Body of pancreas (tissue), 4 donors: ENCODE data around the gene GEMIN5. TPM values are rescaled to one million over a fixed set of nuclear protein-coding genes. Genes with fewer than 3 reads are reported as not detected.

Experiments used
- ATAC-seq: fragments of 150-250 bp; one replicate; pipeline ENCODE4 v1.9.1; 2016
- DNase-seq, 4 donors: peaks; one replicate each; pipeline ENCODE4 v3.0.0-alpha.2; 2019
- H3K27ac ChIP-seq, 4 donors: fragments of 200-600 bp; sonication (generic); 1 replicate in 3 of 4; 2 replicates in 1 of 4; pipeline versions ENCODE4 v1.5.1 to v1.6.1; 2016 to 2019; ENCODE audit warnings: mild to moderate bottlenecking in 1 of 4, mixed read lengths in 1 of 4, moderate library complexity in 1 of 4
- H3K27me3 ChIP-seq, 2 donors: fragments of 200-600 bp; sonication (generic); one replicate each; pipeline ENCODE4 v1.6.0; 2016; ENCODE audit warnings: mild to moderate bottlenecking in 1 of 2
- H3K36me3 ChIP-seq, 2 donors: fragments of 200-600 bp; sonication (generic); replicated peaks in 1 of 2; 2 replicates each; pipeline ENCODE4 v1.5.1; 2016; ENCODE audit warnings: low read depth in 2 of 2; ENCODE audit not compliant: insufficient read depth in 1 of 2
- H3K4me1 ChIP-seq: fragments of 200-600 bp; sonication (generic); one replicate; pipeline ENCODE4 v1.6.0; 2016
- H3K4me3 ChIP-seq, 2 donors: fragments of 200-600 bp; sonication (generic); 1 replicate in 1 of 2; 2 replicates in 1 of 2; pipeline ENCODE4 v1.5.1; 2016 to 2019
- H3K9me3 ChIP-seq, 3 donors: fragments of 200-600 bp; sonication (generic); 1 replicate in 2 of 3; 2 replicates in 1 of 3; pipeline ENCODE4 v1.5.1; 2016
- POLR2A ChIP-seq, 3 donors: fragments of 450-650 bp; IDR thresholded peaks; one replicate each; pipeline ENCODE4 v1.6.1; 2016; ENCODE audit warnings: antibody characterized with exemption in 3 of 3, mild to moderate bottlenecking in 2 of 3
- WGBS, 2 donors: methylation state at CpG; one replicate each; pipeline ENCODE4 v1.1.5; 2017; 5-methylcytosine and 5-hydroxymethylcytosine counted together
- intact Hi-C: fragments of 100-400 bp; cut with DNase I; formaldehyde crosslinking; loops from one replicate; pipeline ENCODE4 v1.15.1; 2023
- total RNA-seq, 2 donors: library from RNA; depleted of rRNA; stranded (reverse); fragments of >200 nt; gene quantifications; one replicate each; pipeline ENCODE4 v1.1.0, GENCODE V29; 2016
- TF ChIP-seq, protein P1 (sequence below), 7 experiments: fragments of 450-650 bp in 4 of 7; fragments of 200-600 bp in 3 of 7; sonication (generic) in 3 of 7; IDR thresholded peaks; one replicate each; pipeline ENCODE4 v1.5.1; 2016 to 2019; ENCODE audit warnings: antibody characterized with exemption in 7 of 7

GEMIN5 gene
- total RNA-seq, 2 donors from 2014 or later: 5.7 to 8.2 TPM

DNA sequence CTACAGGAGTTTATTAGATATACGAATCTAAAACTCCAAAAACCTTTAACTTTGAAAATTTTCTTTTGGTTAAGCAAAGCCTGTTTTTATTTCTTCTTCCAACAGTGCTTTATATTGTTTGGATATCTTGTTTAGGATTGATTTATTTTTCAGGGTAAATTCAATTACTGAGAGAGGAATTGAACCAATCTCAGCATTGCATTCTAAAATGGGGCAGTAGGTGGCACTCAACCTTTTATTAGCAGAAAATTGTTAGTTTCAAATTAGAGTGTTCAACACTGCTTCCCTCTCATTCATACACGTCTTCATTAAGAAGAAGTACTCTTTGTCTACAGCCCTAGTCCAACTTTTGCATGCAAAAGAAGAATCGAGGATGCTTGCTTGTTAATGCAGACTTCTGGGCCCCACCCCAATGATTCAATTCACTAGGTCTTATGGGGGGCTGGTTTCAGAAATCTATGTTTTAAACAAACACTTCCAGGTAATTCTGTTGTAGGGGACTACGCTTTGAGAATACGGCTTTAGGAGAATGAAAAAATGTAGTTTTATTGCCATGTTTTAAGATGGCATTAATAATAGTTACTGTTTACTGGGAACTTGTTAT, 29.5 kb upstream of the GEMIN5 start:
- intact Hi-C loops: no loop called here
- no peak for TF ChIP-seq POLR2A (IDR thresholded peaks at IDR 0.05)
- TF ChIP-seq, protein P1, sequence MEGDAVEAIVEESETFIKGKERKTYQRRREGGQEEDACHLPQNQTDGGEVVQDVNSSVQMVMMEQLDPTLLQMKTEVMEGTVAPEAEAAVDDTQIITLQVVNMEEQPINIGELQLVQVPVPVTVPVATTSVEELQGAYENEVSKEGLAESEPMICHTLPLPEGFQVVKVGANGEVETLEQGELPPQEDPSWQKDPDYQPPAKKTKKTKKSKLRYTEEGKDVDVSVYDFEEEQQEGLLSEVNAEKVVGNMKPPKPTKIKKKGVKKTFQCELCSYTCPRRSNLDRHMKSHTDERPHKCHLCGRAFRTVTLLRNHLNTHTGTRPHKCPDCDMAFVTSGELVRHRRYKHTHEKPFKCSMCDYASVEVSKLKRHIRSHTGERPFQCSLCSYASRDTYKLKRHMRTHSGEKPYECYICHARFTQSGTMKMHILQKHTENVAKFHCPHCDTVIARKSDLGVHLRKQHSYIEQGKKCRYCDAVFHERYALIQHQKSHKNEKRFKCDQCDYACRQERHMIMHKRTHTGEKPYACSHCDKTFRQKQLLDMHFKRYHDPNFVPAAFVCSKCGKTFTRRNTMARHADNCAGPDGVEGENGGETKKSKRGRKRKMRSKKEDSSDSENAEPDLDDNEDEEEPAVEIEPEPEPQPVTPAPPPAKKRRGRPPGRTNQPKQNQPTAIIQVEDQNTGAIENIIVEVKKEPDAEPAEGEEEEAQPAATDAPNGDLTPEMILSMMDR (IDR thresholded peaks at IDR 0.05): peak in 4 of 7 experiments; percentile 6 to 34 (median 15)
- ATAC-seq: no peak
- H3K4me1 ChIP-seq: no peaks in the 10 kb centered on the region
- no peaks in the 10 kb centered on the region for H3K9me3 ChIP-seq
- H3K27ac ChIP-seq: no peak overlapping the region
- DNase-seq: no peak
- 73 to 84% methylated on average over 5 of the region's 5 CpGs for WGBS, 2 donors
- peaks cover 0 to 5% of the 10 kb centered on the region in 2 donors for H3K36me3 ChIP-seq
- H3K4me3 ChIP-seq: no peak overlapping the region
- no peaks in the 10 kb centered on the region for H3K27me3 ChIP-seq

DNA sequence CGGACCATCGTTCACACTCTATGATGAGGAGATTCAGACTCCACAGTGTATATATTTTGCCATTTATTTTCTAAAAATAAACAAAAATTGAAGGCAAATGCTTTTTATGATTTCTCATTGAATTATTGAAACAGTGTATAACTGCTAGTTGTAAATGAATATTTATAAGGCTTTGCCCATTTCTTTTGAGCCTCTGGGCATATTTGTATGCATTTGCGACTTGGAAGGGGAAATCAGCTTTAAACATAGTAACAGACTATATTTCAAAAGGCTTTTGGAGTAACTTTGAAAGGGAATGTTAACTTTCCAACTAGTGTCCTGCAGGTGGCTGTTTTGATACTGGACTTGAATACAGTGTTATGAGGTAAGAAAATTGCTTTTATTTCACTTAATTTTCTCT, 28.9 kb upstream of the GEMIN5 start:
- H3K4me1 ChIP-seq: no peaks in the 10 kb centered on the region
- DNase-seq: no peak
- WGBS, 2 donors: 77 to 100% methylated on average over 3 of the region's 3 CpGs
- no peak overlapping the region for H3K27ac ChIP-seq
- TF ChIP-seq, protein P1 (IDR thresholded peaks at IDR 0.05): no peak
- TF ChIP-seq POLR2A (IDR thresholded peaks at IDR 0.05): no peak
- H3K27me3 ChIP-seq: no peaks in the 10 kb centered on the region
- ATAC-seq: no peak
- H3K36me3 ChIP-seq: peaks cover 0 to 8% of the 10 kb centered on the region in 2 donors
- H3K4me3 ChIP-seq: no peak overlapping the region
- no peaks in the 10 kb centered on the region for H3K9me3 ChIP-seq
- intact Hi-C loops: no loop called here

DNA sequence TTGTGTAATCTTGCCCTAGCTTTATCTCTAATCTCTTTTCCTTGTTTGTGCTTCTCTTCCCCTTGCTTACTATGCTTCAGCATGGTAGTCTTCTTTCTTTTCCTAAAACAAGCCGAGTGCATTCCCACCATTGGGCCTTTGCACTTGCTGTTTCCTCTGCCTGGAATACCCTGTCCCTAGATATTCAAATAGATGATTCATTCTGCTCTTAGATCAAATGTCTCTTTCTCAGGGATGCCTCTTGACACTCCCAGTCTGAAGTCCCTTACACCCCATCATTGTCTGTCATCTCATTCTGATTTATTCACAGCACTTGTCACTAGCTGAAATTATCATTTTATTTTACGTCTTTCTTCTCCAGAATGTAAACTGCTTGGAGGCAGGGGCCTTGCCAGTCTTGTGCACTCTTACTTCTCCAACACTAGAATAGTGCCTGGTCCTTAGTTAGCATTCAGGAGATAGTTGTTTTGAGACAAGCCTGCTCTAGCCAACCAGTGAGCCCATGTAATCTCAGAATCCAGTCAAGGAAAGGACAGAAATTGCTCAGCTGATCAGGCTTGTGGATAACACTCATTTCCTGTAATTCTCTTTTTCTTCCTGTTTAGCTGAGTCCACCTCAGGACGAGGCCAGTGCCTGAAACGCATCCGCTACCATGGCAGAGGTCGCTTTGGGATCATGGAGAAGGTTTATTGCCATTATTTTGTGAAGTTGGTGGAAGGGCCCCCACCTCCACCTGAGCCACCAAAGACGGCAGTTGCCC, 28.2 kb upstream of the GEMIN5 start:
- WGBS, 2 donors: 85 to 94% methylated on average over 7 of the region's 7 CpGs
- no peak overlapping the region for H3K27ac ChIP-seq
- ATAC-seq (no peak), DNase-seq (no peak)
- H3K4me1 ChIP-seq: no peaks in the 10 kb centered on the region
- H3K36me3 ChIP-seq: peaks cover 0 to 13% of the 10 kb centered on the region in 2 donors
- H3K27me3 ChIP-seq: no peaks in the 10 kb centered on the region
- intact Hi-C loops: no loop called here
- H3K9me3 ChIP-seq: no peaks in the 10 kb centered on the region
- TF ChIP-seq POLR2A (IDR thresholded peaks at IDR 0.05): no peak
- TF ChIP-seq, protein P1 (IDR thresholded peaks at IDR 0.05): no peak
- H3K4me3 ChIP-seq: no peak overlapping the region

DNA sequence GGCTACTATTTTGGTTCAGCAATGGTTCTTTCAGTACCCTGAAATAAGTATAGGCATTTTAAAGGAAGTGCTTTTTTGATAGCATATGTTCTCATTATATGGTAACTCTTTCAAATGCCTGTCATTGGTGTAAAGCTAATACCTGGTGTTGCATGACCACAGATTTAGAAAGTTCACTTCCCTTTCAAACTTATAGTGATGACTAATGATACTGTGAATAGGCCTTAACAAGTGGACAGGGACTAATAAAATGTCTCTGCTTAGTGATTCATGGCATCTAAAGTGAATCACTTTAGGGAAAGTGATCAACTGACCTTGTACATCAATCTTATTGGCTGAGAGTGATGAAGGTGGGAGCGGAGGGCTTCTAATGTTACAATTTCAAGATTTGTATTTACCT, 24.5 kb upstream of the GEMIN5 start:
- intact Hi-C loops: no loop called here
- no peak for DNase-seq
- 90 to 100% methylated on average over 1 of the region's 1 CpG for WGBS, 2 donors
- H3K27ac ChIP-seq: no peak overlapping the region
- no peaks in the 10 kb centered on the region for H3K9me3 ChIP-seq
- no peaks in the 10 kb centered on the region for H3K4me1 ChIP-seq
- no peak overlapping the region for H3K4me3 ChIP-seq
- TF ChIP-seq, protein P1 (IDR thresholded peaks at IDR 0.05): no peak
- no peak for TF ChIP-seq POLR2A (IDR thresholded peaks at IDR 0.05)
- H3K27me3 ChIP-seq: no peaks in the 10 kb centered on the region
- no peak for ATAC-seq
- peaks cover 0 to 29% of the 10 kb centered on the region in 2 donors for H3K36me3 ChIP-seq
